Right atrium auricular region (tissue), 2 donors: ENCODE results near the gene DCP1B. TPM values are rescaled to one million over a fixed set of nuclear protein-coding genes. Genes with fewer than 3 reads are reported as not detected.

ENCODE experiments used
- DNase-seq: peaks from one replicate; pipeline ENCODE4 v3.0.0-alpha.2; 2019; ENCODE audit warnings: low spot score
- H3K27ac ChIP-seq, 2 donors: fragments of 200-600 bp; sonication (generic); 1 replicate in 1 of 2; 2 replicates in 1 of 2; pipeline ENCODE4 v1.5.1; 2016 to 2019
- H3K27me3 ChIP-seq, 2 donors: fragments of 200-600 bp; sonication (generic); one replicate each; pipeline versions ENCODE4 v1.5.1 to v1.6.0; 2017 to 2019
- H3K36me3 ChIP-seq: fragments of 200-600 bp; sonication (generic); one replicate; pipeline ENCODE4 v1.5.1; 2016
- H3K4me1 ChIP-seq, 2 donors: fragments of 200-600 bp; sonication (generic); one replicate each; pipeline versions ENCODE4 v1.5.1 to v1.6.0; 2017 to 2019
- H3K4me3 ChIP-seq, 2 donors: fragments of 200-600 bp; sonication (generic); 1 replicate in 1 of 2; 2 replicates in 1 of 2; pipeline ENCODE4 v1.5.1; 2017 to 2019; ENCODE audit warnings: mild to moderate bottlenecking in 1 of 2, moderate library complexity in 1 of 2
- H3K9me3 ChIP-seq, 2 donors: fragments of 200-600 bp; sonication (generic); one replicate each; pipeline ENCODE4 v1.5.1; 2019
- total RNA-seq, 2 donors: library from RNA; depleted of rRNA; stranded (reverse); fragments of >200 nt; gene quantifications; one replicate each; pipeline ENCODE4 v1.1.0, GENCODE V29; 2016
- TF ChIP-seq, protein P1 (sequence below), 2 donors: fragments of 200-600 bp; sonication (generic); IDR thresholded peaks; one replicate each; pipeline ENCODE4 v1.5.1; 2019; ENCODE audit warnings: antibody characterized with exemption in 2 of 2

Gene DCP1B
- total RNA-seq, 2 donors from 2014 or later, result 5.8 to 6.2 TPM

DNA sequence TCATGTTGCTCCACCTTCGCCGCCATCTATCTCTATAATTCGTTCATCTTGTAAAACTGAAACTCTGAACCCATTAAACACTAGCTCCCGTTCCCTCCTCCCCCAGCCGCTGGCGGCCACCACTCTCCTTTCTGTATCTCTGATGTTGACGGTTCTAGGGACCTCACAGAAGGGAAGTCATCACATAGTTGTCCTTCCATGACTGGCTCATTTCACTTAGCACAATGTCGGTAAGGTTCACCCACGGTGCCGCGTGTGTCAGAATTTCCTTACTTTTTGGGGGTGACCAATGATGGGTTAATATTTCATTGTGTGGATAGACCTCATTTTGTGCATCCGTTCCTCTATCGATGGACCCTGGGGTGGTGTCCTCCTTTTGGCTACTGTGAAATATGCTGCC, 83.8 kb downstream of the DCP1B start:
- TF ChIP-seq, protein P1, sequence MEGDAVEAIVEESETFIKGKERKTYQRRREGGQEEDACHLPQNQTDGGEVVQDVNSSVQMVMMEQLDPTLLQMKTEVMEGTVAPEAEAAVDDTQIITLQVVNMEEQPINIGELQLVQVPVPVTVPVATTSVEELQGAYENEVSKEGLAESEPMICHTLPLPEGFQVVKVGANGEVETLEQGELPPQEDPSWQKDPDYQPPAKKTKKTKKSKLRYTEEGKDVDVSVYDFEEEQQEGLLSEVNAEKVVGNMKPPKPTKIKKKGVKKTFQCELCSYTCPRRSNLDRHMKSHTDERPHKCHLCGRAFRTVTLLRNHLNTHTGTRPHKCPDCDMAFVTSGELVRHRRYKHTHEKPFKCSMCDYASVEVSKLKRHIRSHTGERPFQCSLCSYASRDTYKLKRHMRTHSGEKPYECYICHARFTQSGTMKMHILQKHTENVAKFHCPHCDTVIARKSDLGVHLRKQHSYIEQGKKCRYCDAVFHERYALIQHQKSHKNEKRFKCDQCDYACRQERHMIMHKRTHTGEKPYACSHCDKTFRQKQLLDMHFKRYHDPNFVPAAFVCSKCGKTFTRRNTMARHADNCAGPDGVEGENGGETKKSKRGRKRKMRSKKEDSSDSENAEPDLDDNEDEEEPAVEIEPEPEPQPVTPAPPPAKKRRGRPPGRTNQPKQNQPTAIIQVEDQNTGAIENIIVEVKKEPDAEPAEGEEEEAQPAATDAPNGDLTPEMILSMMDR (IDR thresholded peaks at IDR 0.05), result no peak
- Histone ChIP-seq H3K4me3 (no peak overlapping the region), H3K36me3 (no peaks in the 10 kb centered on the region), H3K9me3 (no peaks in the 10 kb centered on the region), H3K27ac (no peak overlapping the region), H3K27me3 (no peaks in the 10 kb centered on the region), H3K4me1 (peaks cover 0 to 34% of the 10 kb centered on the region in 2 donors)
- DNase-seq, result peak; percentile 47

DNA sequence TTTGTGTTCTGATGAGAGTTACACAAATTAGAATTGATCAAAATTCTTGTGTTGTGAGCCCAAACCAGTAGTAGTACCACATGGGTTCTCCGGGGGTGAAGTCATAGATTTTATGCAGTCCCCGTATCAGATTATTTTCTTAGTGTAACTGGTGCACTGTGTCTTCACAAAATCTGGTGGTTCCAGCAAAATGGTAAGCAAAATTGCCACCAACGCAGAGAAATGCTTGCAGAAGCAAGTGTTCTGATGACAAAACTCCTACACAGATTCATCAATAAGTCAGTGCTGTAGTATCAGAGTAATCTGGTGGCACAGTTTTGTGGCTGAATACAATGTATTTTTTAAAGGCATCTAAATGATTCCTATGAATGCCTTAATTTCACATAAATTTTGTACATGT, 84.5 kb downstream of the DCP1B start:
- no peaks in the 10 kb centered on the region for H3K27me3 ChIP-seq
- no peaks in the 10 kb centered on the region for H3K36me3 ChIP-seq
- no peaks in the 10 kb centered on the region for H3K9me3 ChIP-seq
- H3K4me1 ChIP-seq, result peaks cover 0 to 27% of the 10 kb centered on the region in 2 donors
- H3K4me3 ChIP-seq, result no peak overlapping the region
- no peak overlapping the region for H3K27ac ChIP-seq
- no peak for DNase-seq
- TF ChIP-seq, protein P1 (IDR thresholded peaks at IDR 0.05), result no peak

DNA sequence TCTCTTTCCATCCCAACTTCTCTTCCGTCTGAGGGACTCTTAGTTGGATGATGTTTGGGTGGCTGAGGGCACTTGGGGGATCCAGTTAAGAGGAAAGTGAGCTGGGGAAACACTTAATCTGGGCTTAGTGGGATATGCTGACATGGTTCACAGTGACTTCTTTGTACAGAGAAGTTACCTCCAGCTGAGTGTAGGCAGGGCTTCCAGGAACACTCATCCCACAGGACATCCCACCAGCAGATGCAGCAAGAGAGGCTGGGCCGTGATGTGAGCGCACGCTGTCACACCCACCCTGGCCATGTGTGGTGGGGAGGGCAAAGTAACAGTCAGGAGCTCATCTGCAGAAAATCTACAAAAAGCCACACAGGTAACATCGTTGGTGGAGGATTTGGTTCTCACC, 85.0 kb downstream of the DCP1B start:
- Histone ChIP-seq H3K27me3 (no peaks in the 10 kb centered on the region), H3K4me1 (peaks cover 0 to 26% of the 10 kb centered on the region in 2 donors), H3K4me3 (no peak overlapping the region), H3K27ac (no peak overlapping the region), H3K9me3 (no peaks in the 10 kb centered on the region), H3K36me3 (no peaks in the 10 kb centered on the region)
- TF ChIP-seq, protein P1 (IDR thresholded peaks at IDR 0.05), result no peak
- DNase-seq, result no peak

GRCh38 chr12:1918884-1919236, 85.4 kb downstream of the DCP1B start:
- H3K4me1 ChIP-seq, result peaks cover 0 to 26% of the 10 kb centered on the region in 2 donors
- no peak overlapping the region for H3K27ac ChIP-seq
- peak overlapping the region in 1 of 2 donors; percentile 26 for H3K4me3 ChIP-seq
- no peaks in the 10 kb centered on the region for H3K36me3 ChIP-seq
- no peaks in the 10 kb centered on the region for H3K9me3 ChIP-seq
- no peaks in the 10 kb centered on the region for H3K27me3 ChIP-seq
- TF ChIP-seq, protein P1 (IDR thresholded peaks at IDR 0.05), result no peak
- DNase-seq, result no peak

DNA sequence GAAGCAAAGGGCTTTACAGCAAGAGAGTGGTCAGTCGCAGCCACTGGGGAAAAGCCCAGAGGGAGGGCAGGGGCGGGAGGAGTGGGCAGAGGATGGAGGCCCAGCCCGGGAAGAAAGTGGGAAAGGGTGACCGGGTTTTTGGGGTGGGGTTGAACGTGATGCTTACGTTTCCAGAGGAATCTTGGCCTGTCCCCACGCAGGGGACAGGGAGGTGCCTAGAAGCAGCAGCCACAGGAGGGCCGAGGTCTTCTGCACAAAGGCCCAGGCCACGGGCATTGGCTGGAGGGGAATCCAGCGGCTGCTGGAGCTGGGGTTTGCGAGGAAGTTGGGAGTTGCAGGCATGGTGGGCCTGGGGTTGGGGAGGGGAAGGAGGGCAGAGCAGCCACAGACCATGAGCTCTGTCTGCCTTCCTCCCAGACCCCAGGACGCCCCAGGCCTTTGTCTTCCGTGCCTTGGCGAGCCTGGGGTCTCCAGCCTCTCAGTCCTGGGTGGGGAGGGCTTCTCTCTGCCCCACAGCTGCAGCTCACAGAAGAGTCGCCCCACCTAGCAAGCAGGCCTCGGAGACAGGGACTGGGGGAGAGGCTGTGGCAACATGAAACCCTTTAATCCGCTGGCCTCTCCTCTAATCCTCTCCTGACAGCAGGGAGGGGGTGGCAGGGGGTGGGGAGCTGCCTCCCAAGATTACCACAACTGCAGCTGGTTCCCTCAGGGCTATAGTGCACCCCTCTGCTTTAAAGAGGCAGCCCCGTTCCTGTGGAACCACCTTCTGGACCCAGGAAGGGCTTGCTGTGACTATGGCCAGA, 86.0 kb downstream of the DCP1B start, which contains the start of gene CACNA2D4:
TSS of gene CACNA2D4 (minus strand) at position 572 of the 803 bp plus-strand sequence. CDS start at position 393, 179 bp downstream.
- Histone ChIP-seq H3K27me3 (no peaks in the 10 kb centered on the region), H3K4me3 (peak within 1 kb of the TSS in 1 of 2 donors; percentile 26), H3K4me1 (peaks cover 0 to 26% of the 10 kb centered on the region in 2 donors), H3K27ac (peak within 1 kb of the TSS; percentile 18 to 21), H3K36me3 (no peaks in the 10 kb centered on the region), H3K9me3 (no peaks in the 10 kb centered on the region)
- TF ChIP-seq, protein P1 (IDR thresholded peaks at IDR 0.05), result no peak
- peak; percentile 49 for DNase-seq
